ENCODE data around the gene CCL20. TPM values are rescaled to one million over a fixed set of nuclear protein-coding genes. Genes with fewer than 3 reads are reported as not detected.

The CCL20 gene
- not detected for polyA plus RNA-seq (2012; ENCODE audit: insufficient read depth, insufficient read length)

- no peak for DNase-seq (ENCODE audit: low read depth, low spot score)
- H3K4me3 ChIP-seq (ENCODE audit: low read length) = no peak within 1 kb of the TSS
Measured at GRCh38 chr2:227813562-227814353, at the start of gene CCL20. CCL20 (plus strand) TSS chr2:227813842; CDS start chr2:227813912, 70 bp downstream.

- H3K4me3 ChIP-seq (ENCODE audit: low read length) = no peak overlapping the region
Measured at GRCh38 chr2:227765788-227766372, 47.8 kb upstream of the CCL20 start.

GRCh38 chr2:227766373-227766883, 47.2 kb upstream of the CCL20 start:
- no peak overlapping the region for H3K4me3 ChIP-seq (ENCODE audit: low read length)
- peak; percentile 28 for DNase-seq (ENCODE audit: low read depth, low spot score)

More at GRCh38 chr2:227765788-227766372, 47.8 kb upstream of the CCL20 start:
- DNase-seq (ENCODE audit: low read depth, low spot score) = no peak

GRCh38 chr2:227767830-227768229, 45.8 kb upstream of the CCL20 start:
- DNase-seq (ENCODE audit: low read depth, low spot score) = no peak
- no peak overlapping the region for H3K4me3 ChIP-seq (ENCODE audit: low read length)

- no peak overlapping the region for H3K4me3 ChIP-seq (ENCODE audit: low read length)
- no peak for DNase-seq (ENCODE audit: low read depth, low spot score)
Measured at GRCh38 chr2:227772197-227772661, 41.4 kb upstream of the CCL20 start.

- DNase-seq (ENCODE audit: low read depth, low spot score) = no peak
- H3K4me3 ChIP-seq (ENCODE audit: low read length) = no peak overlapping the region
Measured at GRCh38 chr2:227772932-227773331, 40.7 kb upstream of the CCL20 start.

- DNase-seq (ENCODE audit: low read depth, low spot score) = no peak
- no peak overlapping the region for H3K4me3 ChIP-seq (ENCODE audit: low read length)
Measured at GRCh38 chr2:227774011-227774624, 39.5 kb upstream of the CCL20 start.

- no peak overlapping the region for H3K4me3 ChIP-seq (ENCODE audit: low read length)
- DNase-seq (ENCODE audit: low read depth, low spot score) = no peak
Measured at GRCh38 chr2:227774895-227775842, 38.5 kb upstream of the CCL20 start.

GRCh38 chr2:227780981-227781615, 32.5 kb upstream of the CCL20 start:
- no peak for DNase-seq (ENCODE audit: low read depth, low spot score)
- H3K4me3 ChIP-seq (ENCODE audit: low read length) = no peak overlapping the region

- H3K4me3 ChIP-seq (ENCODE audit: low read length) = no peak overlapping the region
- no peak for DNase-seq (ENCODE audit: low read depth, low spot score)
Measured at GRCh38 chr2:227781841-227782240, 31.8 kb upstream of the CCL20 start.

GRCh38 chr2:227782804-227783203, 30.8 kb upstream of the CCL20 start:
- no peak for DNase-seq (ENCODE audit: low read depth, low spot score)
- H3K4me3 ChIP-seq (ENCODE audit: low read length) = no peak overlapping the region

- DNase-seq (ENCODE audit: low read depth, low spot score) = no peak
- H3K4me3 ChIP-seq (ENCODE audit: low read length) = no peak overlapping the region
Measured at GRCh38 chr2:227783404-227784138, 30.1 kb upstream of the CCL20 start.

GRCh38 chr2:227785293-227785692, 28.3 kb upstream of the CCL20 start:
- H3K4me3 ChIP-seq (ENCODE audit: low read length) = no peak overlapping the region
- no peak for DNase-seq (ENCODE audit: low read depth, low spot score)

GRCh38 chr2:227788561-227789018, 25.1 kb upstream of the CCL20 start:
- DNase-seq (ENCODE audit: low read depth, low spot score) = no peak
- H3K4me3 ChIP-seq (ENCODE audit: low read length) = no peak overlapping the region

- no peak for DNase-seq (ENCODE audit: low read depth, low spot score)
Measured at GRCh38 chr2:227789803-227790202, 23.8 kb upstream of the CCL20 start.

GRCh38 chr2:227793148-227793712, 20.4 kb upstream of the CCL20 start:
- no peak overlapping the region for H3K4me3 ChIP-seq (ENCODE audit: low read length)
- DNase-seq (ENCODE audit: low read depth, low spot score) = no peak

More at GRCh38 chr2:227789803-227790202, 23.8 kb upstream of the CCL20 start:
- H3K4me3 ChIP-seq (ENCODE audit: low read length) = no peak overlapping the region

- DNase-seq (ENCODE audit: low read depth, low spot score) = no peak
- no peak overlapping the region for H3K4me3 ChIP-seq (ENCODE audit: low read length)
Measured at GRCh38 chr2:227796045-227796711, 17.5 kb upstream of the CCL20 start.

Data from Jurkat, Clone E6-1 (cell line).